Measurements from ENCODE around the gene ATP4B. TPM values are rescaled to one million over a fixed set of nuclear protein-coding genes. Genes with fewer than 3 reads are reported as not detected.

ATP4B gene
- polyA plus RNA-seq, 4 donors = 0.23 to 0.90 (median 0.42) TPM

- no peak for DNase-seq (ENCODE audit: low read depth in 4 of 4, low spot score in 3 of 4)
Observed at GRCh38 chr13:113609616-113610015, 48.4 kb downstream of the ATP4B start.

GRCh38 chr13:113608967-113609533 is 48.9 kb downstream of the ATP4B start:
- DNase-seq (ENCODE audit: low read depth in 4 of 4, low spot score in 3 of 4) = no peak

GRCh38 chr13:113607889-113608635 is 49.9 kb downstream of the ATP4B start:
- DNase-seq (ENCODE audit: low read depth in 4 of 4, low spot score in 3 of 4) = no peak

GRCh38 chr13:113607056-113607888 is 50.7 kb downstream of the ATP4B start:
- no peak for DNase-seq (ENCODE audit: low read depth in 4 of 4, low spot score in 3 of 4)

GRCh38 chr13:113605866-113606438 is 52.0 kb downstream of the ATP4B start:
- DNase-seq (ENCODE audit: low read depth in 4 of 4, low spot score in 3 of 4) = no peak

GRCh38 chr13:113605461-113605860 is 52.5 kb downstream of the ATP4B start:
- no peak for DNase-seq (ENCODE audit: low read depth in 4 of 4, low spot score in 3 of 4)

GRCh38 chr13:113604186-113604585 is 53.8 kb downstream of the ATP4B start:
- DNase-seq (ENCODE audit: low read depth in 4 of 4, low spot score in 3 of 4) = no peak

GRCh38 chr13:113603116-113603710 is 54.8 kb downstream of the ATP4B start:
- no peak for DNase-seq (ENCODE audit: low read depth in 4 of 4, low spot score in 3 of 4)

GRCh38 chr13:113602291-113602988 is 55.6 kb downstream of the ATP4B start:
- no peak for DNase-seq (ENCODE audit: low read depth in 4 of 4, low spot score in 3 of 4)

- no peak for DNase-seq (ENCODE audit: low read depth in 4 of 4, low spot score in 3 of 4)
Observed at GRCh38 chr13:113601166-113602070, 56.6 kb downstream of the ATP4B start.

- no peak for DNase-seq (ENCODE audit: low read depth in 4 of 4, low spot score in 3 of 4)
Observed at GRCh38 chr13:113599391-113599790, 58.6 kb downstream of the ATP4B start.

Other genes with a start within 250 kb of the ATP4B start
- gene ADPRHL1, start 204.7 kb downstream of the ATP4B start, polyA plus RNA-seq (ENCODE audit: insufficient read length in 4 of 4) = 1 to 10 TPM; 2.6 to 4.1 (median 3.7) TPM
- 10 to 100 TPM; 18.5 to 23.4 (median 22.0) TPM for gene DCUN1D2, start 167.5 kb downstream of the ATP4B start, polyA plus RNA-seq (ENCODE audit: insufficient read length in 4 of 4)
- 100 to 1,000 TPM in 1 of 4 donors, 10 to 100 TPM in 3; 85.0 to 101 (median 90.7) TPM for gene TFDP1, start 73.4 kb downstream of the ATP4B start, polyA plus RNA-seq (ENCODE audit: insufficient read length in 4 of 4)
- gene GRK1, start 9.0 kb upstream of the ATP4B start, polyA plus RNA-seq (ENCODE audit: insufficient read length in 4 of 4) = under 1 TPM in 2 of 4 donors, not detected in 2; 0.06 to 0.39 TPM
- 1 to 10 TPM; 6.5 to 8.5 (median 7.7) TPM for gene TMEM255B, start 101.0 kb upstream of the ATP4B start, polyA plus RNA-seq (ENCODE audit: insufficient read length in 4 of 4)
- 10 to 100 TPM; 26.2 to 41.4 (median 27.7) TPM for gene GAS6, start 205.9 kb upstream of the ATP4B start, polyA plus RNA-seq (ENCODE audit: insufficient read length in 4 of 4)

Data from right renal pelvis (tissue), 4 donors.